OCI-LY7 (cell line): Measurements from ENCODE around the gene TDRD7.

Experiments
- EZH2phosphoT487 ChIP-seq: fragments of 200-600 bp; sonication (generic); IDR thresholded peaks from 2 replicates; pipeline ENCODE4 v1.6.1; 2018; ENCODE audit warnings: low read depth, borderline replicate concordance, mild to moderate bottlenecking, mixed run types, antibody characterized with exemption, low read length, moderate library complexity, mixed read lengths
- TF ChIP-seq, protein P1 (sequence below): fragments of 200-600 bp; sonication (generic); conservative IDR thresholded peaks from 2 replicates; pipeline ENCODE4 v1.5.1; 2014; ENCODE audit warnings: mild to moderate bottlenecking, antibody characterized with exemption, low read length, moderate library complexity, mixed read lengths

GRCh38 chr9:97517331-97518089 lies 105.6 kb downstream of the TDRD7 start:
- TF ChIP-seq, protein P1, sequence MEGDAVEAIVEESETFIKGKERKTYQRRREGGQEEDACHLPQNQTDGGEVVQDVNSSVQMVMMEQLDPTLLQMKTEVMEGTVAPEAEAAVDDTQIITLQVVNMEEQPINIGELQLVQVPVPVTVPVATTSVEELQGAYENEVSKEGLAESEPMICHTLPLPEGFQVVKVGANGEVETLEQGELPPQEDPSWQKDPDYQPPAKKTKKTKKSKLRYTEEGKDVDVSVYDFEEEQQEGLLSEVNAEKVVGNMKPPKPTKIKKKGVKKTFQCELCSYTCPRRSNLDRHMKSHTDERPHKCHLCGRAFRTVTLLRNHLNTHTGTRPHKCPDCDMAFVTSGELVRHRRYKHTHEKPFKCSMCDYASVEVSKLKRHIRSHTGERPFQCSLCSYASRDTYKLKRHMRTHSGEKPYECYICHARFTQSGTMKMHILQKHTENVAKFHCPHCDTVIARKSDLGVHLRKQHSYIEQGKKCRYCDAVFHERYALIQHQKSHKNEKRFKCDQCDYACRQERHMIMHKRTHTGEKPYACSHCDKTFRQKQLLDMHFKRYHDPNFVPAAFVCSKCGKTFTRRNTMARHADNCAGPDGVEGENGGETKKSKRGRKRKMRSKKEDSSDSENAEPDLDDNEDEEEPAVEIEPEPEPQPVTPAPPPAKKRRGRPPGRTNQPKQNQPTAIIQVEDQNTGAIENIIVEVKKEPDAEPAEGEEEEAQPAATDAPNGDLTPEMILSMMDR, result no peak
- TF ChIP-seq EZH2phosphoT487, result no peak
